ENCODE measurements around the gene PCNA.

Gene PCNA

DNA sequence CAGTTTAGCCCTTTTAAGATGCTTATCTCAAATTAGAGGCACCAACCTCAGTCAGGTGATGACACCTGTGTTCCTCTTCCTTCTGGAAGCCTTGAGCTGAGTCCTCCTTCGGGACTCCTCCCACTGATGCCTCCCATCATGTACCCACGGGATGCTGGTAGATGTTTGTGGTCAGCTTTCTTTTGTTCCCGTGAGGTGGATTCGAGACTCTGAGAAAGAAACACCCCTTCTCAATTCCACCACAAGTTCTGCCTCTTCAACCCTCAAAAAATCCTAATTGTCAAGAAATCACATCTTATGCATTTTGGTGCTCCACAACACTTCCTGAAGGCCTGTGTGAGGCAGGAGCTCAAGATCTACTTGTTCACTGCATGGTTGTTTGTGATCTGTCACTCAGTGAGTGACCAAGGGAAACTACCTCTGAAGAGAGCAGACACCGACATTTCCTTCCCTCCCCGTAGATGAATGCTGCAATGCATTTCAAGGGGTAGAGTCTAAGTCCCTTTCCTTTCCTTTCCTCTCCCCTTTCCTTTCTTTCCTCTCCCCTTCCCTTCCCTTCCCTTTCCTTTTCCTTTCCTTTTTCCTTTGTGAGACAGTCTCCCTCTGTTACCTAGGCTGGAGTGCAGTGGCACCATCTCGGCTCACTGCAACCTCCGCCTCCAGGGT lies 50.5 kb downstream of the PCNA start:
- in situ Hi-C loops (cut with HindIII; ENCODE audit: low sequenced_read_pairs), result no loop called here

DNA sequence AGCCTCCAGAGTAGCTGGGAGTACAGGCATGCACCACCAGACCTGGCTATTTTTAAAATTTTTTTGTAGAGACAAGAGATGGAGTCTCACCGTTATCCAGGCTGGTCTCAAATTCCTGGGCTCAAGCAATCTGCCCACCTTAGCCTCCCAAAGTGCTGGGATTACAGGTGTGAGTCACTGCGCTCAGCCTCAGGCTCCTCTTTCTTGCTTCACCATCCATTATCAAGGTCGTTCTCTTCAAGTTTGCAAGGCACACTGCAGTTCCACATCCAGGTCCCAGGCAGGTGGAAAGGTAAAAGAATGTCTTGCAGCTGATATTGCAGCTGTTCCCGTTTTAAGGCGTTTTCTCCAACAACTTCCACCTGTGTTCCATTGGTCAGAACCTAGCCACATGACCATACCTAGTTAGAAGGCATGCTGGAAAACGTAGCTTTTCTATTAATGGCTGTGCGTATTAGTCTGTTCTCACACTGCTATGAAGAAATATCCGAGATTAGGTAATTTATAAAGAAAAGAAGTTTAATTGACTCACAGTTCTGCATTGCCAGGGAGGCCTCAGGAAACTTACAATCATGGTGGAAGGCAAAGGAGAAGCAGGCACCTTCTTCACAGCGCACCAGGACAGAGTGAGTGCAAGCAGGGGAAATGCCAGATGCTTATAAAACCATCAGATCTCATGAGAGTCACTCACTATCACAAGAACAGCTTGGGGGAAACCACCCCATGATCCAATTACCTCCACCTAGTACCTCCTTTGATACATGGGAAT lies 51.7 kb downstream of the PCNA start:
- in situ Hi-C loops (cut with HindIII; ENCODE audit: low sequenced_read_pairs), result no loop called here

DNA sequence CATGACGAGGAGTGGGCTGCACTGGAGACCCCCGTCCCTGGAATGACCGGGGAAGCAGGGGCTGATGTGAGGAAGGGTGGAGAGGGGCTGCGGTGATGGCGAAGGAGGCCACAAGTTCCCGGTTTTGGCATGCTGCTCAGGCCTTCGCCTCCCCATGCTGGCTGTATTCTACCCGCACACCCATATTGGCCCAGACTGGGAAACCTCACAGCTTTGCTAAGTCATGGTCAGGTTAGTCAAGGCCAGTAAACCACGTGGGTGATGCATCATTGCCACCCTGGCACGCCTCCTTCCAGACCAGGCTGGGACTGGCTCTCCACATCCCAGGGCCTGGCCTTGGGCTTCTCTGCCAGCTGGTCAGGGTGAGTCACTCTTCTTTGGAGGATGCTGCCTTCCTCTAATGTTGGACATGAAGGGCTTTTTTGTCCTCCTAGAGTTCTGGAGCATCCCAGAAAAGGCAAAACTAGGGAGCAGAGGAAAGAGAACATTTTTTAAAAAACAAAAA lies 53.8 kb downstream of the PCNA start:
- in situ Hi-C loops (cut with HindIII; ENCODE audit: low sequenced_read_pairs), result no loop called here

DNA sequence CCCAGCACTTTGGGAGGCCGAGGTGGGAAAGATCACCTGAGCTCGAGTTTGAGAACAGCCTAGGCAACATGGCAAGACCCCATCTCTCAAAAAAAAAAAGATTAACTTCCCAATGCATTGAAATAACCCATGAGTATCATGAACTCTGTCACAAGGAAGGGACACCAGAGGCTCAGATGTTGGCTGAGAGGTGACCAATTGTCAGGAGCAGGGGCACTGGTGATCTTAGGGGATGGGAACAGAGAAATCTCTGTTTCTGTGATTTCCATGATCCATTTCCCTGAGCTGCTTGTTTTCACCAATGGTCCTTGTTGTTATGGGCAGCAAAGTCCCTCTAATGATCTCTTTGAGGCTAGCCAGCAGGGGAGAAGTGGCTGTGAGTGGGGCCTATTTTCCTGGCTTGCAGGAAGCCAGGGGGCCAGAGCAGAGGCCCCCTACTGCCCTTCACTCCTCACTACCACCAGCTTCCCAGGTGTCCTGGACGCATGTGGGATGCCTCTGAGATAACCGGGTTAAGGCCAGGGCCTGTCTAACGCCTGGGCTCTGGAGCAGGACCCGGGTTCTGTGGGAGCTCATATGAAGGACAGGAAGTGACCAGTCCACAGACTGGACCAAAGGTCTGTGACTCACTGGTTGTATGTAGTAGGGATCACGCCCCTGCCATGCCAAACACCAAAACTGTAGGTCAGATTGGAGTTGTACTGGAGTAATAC lies 54.4 kb downstream of the PCNA start:
- in situ Hi-C loops (cut with HindIII; ENCODE audit: low sequenced_read_pairs), result no loop called here
